Measurements from ENCODE around the gene COL4A6.
"Not testable (repeated sequence)": the region's sequence is repeated elsewhere in the genome, so short reads cannot be mapped to it uniquely, and the experiment has no call there.

The COL4A6 gene

DNA sequence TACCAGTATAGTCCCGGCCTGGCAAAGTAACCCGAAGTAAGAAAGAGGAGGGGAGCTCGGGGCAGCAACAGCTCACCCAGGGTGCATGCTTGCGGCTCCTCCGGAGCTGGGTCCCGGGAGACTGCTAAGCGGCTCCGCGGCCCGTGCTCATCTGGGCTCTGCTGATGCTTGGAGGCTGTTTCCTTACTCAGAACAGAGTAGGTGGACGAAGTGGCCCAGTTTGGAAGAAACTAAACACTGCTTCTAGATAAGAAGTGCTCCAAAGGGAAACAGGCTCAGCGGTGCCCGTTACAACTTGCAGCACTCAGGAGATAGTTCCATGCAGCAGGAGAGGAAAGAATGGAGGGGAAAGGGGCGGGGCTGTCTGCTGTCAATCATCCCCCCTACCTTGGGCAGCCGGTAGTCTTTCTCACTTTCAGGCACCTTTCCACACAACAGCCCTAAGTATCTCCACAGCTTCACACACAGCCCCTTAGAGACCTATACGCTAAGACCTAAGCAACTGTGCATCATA is at the start of gene COL4A6:
Gene COL4A6, minus strand, starts transcription at position 313 of the 514 bp plus-strand sequence. Its CDS starts 226 bp downstream, at position 87.
- H3K36me3 ChIP-seq (ENCODE audit: control insufficient read depth in 5 of 5, insufficient read depth in 5 of 5, low read length in 5 of 5): no peaks in the 10 kb centered on the region
- H3K4me3 ChIP-seq (ENCODE audit: low read depth in 1 of 5, low read length in 5 of 5): peak within 1 kb of the TSS in 3 of 5 donors; percentile 50 to 77 (median 71)
- peaks cover 0 to 17% (median 5%) of the 10 kb centered on the region in 5 donors for H3K4me1 ChIP-seq (ENCODE audit: control insufficient read depth in 5 of 5, insufficient read depth in 5 of 5, low read length in 5 of 5)
- H3K9ac ChIP-seq (ENCODE audit: low read length in 5 of 5): no peak within 1 kb of the TSS
- no peaks in the 10 kb centered on the region for H3K9me3 ChIP-seq (ENCODE audit: control insufficient read depth in 5 of 5, low read length in 5 of 5)
- no peak within 1 kb of the TSS for H3K27ac ChIP-seq (ENCODE audit: low read depth, low read length)
- peaks cover 14 to 29% (median 18%) of the 10 kb centered on the region in 5 donors for H3K27me3 ChIP-seq (ENCODE audit: control insufficient read depth in 5 of 5, insufficient read depth in 4 of 5, low read length in 5 of 5)

DNA sequence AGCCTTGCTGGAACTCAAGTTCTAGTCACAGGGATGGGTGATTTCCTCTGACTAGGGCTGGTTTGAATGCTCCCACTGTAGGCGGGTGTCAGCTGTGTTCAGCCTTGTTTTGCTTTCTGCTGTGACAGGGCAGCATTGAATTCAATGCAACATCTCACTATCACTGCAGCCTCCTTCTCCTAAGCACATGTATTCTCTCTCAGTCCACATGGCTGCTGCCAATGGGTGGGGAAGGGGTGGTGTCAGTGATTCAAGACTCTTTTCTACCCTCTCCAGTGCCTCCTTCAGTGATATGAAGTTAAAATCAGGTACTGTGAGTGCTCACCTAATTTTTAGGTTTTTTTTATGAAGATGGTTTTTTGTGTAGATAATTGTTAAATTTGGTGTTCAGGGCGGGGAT is 47.7 kb upstream of the COL4A6 start:
- Histone ChIP-seq H3K4me1 (ENCODE audit: control insufficient read depth in 5 of 5, insufficient read depth in 5 of 5, low read length in 5 of 5) (no peaks in the 10 kb centered on the region), H3K36me3 (ENCODE audit: control insufficient read depth in 5 of 5, insufficient read depth in 5 of 5, low read length in 5 of 5) (no peaks in the 10 kb centered on the region), H3K4me3 (ENCODE audit: low read depth in 1 of 5, low read length in 5 of 5) (no peak overlapping the region), H3K27ac (ENCODE audit: low read depth, low read length) (no peak overlapping the region), H3K27me3 (ENCODE audit: control insufficient read depth in 5 of 5, insufficient read depth in 4 of 5, low read length in 5 of 5) (peaks cover 0 to 4% (median under 1%) of the 10 kb centered on the region in 5 donors), H3K9ac (ENCODE audit: low read length in 5 of 5) (no peak overlapping the region), H3K9me3 (ENCODE audit: control insufficient read depth in 5 of 5, low read length in 5 of 5) (peaks cover 0 to 21% (median 17%) of the 10 kb centered on the region in 5 donors)

- no peak overlapping the region for H3K9ac ChIP-seq (ENCODE audit: low read length in 5 of 5)
- H3K27me3 ChIP-seq (ENCODE audit: control insufficient read depth in 5 of 5, insufficient read depth in 4 of 5, low read length in 5 of 5): peaks cover 0 to 4% (median 0%) of the 10 kb centered on the region in 5 donors
- H3K27ac ChIP-seq (ENCODE audit: low read depth, low read length): no peak overlapping the region
- no peaks in the 10 kb centered on the region for H3K36me3 ChIP-seq (ENCODE audit: control insufficient read depth in 5 of 5, insufficient read depth in 5 of 5, low read length in 5 of 5)
- H3K9me3 ChIP-seq (ENCODE audit: control insufficient read depth in 5 of 5, low read length in 5 of 5): peaks cover 0 to 24% (median 21%) of the 10 kb centered on the region in 5 donors
- no peaks in the 10 kb centered on the region for H3K4me1 ChIP-seq (ENCODE audit: control insufficient read depth in 5 of 5, insufficient read depth in 5 of 5, low read length in 5 of 5)
- H3K4me3 ChIP-seq (ENCODE audit: low read depth in 1 of 5, low read length in 5 of 5): no peak overlapping the region
These were observed 46.0 kb upstream of the COL4A6 start for GRCh38 chrX:108484251-108484650.

GRCh38 chrX:108481528-108481927 is 43.3 kb upstream of the COL4A6 start:
- not testable (repeated sequence) for H3K36me3 ChIP-seq (ENCODE audit: control insufficient read depth in 5 of 5, insufficient read depth in 5 of 5, low read length in 5 of 5); H3K4me1 ChIP-seq (ENCODE audit: control insufficient read depth in 5 of 5, insufficient read depth in 5 of 5, low read length in 5 of 5); H3K27ac ChIP-seq (ENCODE audit: low read depth, low read length); H3K27me3 ChIP-seq (ENCODE audit: control insufficient read depth in 5 of 5, insufficient read depth in 4 of 5, low read length in 5 of 5); H3K9ac ChIP-seq (ENCODE audit: low read length in 5 of 5)
- Histone ChIP-seq H3K4me3 (ENCODE audit: low read depth in 1 of 5, low read length in 5 of 5) (peak overlapping the region in 1 of 5 donors; percentile 22), H3K9me3 (ENCODE audit: control insufficient read depth in 5 of 5, low read length in 5 of 5) (peaks cover 0 to 30% (median 21%) of the 10 kb centered on the region in 5 donors)

DNA sequence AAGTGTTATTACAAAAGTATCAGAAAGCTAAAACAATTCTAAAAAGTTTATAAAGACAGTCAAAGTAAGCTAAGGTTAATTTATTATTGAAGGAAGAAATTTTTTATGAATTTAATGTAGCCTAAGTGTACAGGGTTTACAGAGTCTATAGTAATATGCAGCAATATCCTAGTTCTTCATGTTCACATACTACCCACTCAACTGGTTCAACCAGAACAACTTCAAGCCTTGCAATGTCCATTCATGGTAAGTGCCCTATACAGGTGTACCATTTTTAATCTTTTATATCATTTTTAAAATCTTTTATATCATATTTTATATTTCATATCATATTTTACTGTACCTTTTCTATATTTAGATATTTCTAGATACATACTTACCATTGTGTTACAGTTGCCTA is 35.8 kb upstream of the COL4A6 start:
- Histone ChIP-seq H3K36me3 (ENCODE audit: control insufficient read depth in 5 of 5, insufficient read depth in 5 of 5, low read length in 5 of 5) (no peaks in the 10 kb centered on the region), H3K9ac (ENCODE audit: low read length in 5 of 5) (no peak overlapping the region), H3K4me1 (ENCODE audit: control insufficient read depth in 5 of 5, insufficient read depth in 5 of 5, low read length in 5 of 5) (no peaks in the 10 kb centered on the region), H3K27ac (ENCODE audit: low read depth, low read length) (no peak overlapping the region), H3K9me3 (ENCODE audit: control insufficient read depth in 5 of 5, low read length in 5 of 5) (peaks cover 0 to 6% (median 2%) of the 10 kb centered on the region in 5 donors), H3K27me3 (ENCODE audit: control insufficient read depth in 5 of 5, insufficient read depth in 4 of 5, low read length in 5 of 5) (peaks cover 0 to 5% (median 0%) of the 10 kb centered on the region in 5 donors), H3K4me3 (ENCODE audit: low read depth in 1 of 5, low read length in 5 of 5) (no peak overlapping the region)

DNA sequence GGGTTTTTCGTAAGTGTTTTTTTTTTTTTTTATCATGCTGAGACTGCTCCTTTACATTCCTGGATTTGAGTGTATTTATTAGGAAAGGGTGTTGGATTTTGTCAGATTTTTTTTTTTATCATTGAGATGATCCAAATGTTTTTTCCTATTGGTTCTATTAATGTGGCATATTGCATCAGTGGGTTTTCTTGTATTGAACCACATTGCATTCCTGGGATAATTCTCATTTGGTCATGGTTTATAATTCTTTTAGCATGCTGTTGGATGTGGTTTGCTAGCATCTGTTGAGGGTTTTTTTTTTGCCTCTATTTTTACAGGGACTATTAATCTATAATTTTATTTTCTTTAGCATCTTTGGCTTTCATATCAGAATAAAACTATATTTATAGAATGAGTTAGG is 30.3 kb upstream of the COL4A6 start:
- H3K4me1 ChIP-seq (ENCODE audit: control insufficient read depth in 5 of 5, insufficient read depth in 5 of 5, low read length in 5 of 5): no peaks in the 10 kb centered on the region
- H3K27ac ChIP-seq (ENCODE audit: low read depth, low read length): no peak overlapping the region
- H3K36me3 ChIP-seq (ENCODE audit: control insufficient read depth in 5 of 5, insufficient read depth in 5 of 5, low read length in 5 of 5): no peaks in the 10 kb centered on the region

DNA sequence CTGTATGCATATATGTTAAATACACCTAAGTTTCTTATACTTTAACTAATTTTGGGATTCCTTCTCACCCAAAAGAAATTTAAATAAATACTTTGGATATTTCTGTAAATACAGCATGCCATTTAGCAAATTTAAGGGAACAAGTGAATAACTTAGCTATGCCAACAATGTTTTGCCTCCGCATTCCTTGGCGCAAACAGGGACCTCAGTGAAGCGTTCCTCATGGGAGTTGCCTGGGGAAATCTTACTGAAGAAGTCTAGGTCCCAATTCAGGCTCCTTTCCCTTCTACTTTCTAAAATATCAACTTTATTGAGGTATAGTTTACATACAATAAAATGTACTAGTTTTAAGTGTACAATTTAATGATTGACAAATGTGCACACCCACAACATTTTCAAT is 26.4 kb upstream of the COL4A6 start:
- H3K9me3 ChIP-seq (ENCODE audit: control insufficient read depth in 5 of 5, low read length in 5 of 5): no peaks in the 10 kb centered on the region
- no peaks in the 10 kb centered on the region for H3K27me3 ChIP-seq (ENCODE audit: control insufficient read depth in 5 of 5, insufficient read depth in 4 of 5, low read length in 5 of 5)
- no peak overlapping the region for H3K4me3 ChIP-seq (ENCODE audit: low read depth in 1 of 5, low read length in 5 of 5)
- H3K27ac ChIP-seq (ENCODE audit: low read depth, low read length): no peak overlapping the region
- H3K9ac ChIP-seq (ENCODE audit: low read length in 5 of 5): no peak overlapping the region
- no peaks in the 10 kb centered on the region for H3K4me1 ChIP-seq (ENCODE audit: control insufficient read depth in 5 of 5, insufficient read depth in 5 of 5, low read length in 5 of 5)
- no peaks in the 10 kb centered on the region for H3K36me3 ChIP-seq (ENCODE audit: control insufficient read depth in 5 of 5, insufficient read depth in 5 of 5, low read length in 5 of 5)

More for the DNA sequence above, 30.3 kb upstream of the COL4A6 start:
- H3K9ac ChIP-seq (ENCODE audit: low read length in 5 of 5): no peak overlapping the region
- H3K9me3 ChIP-seq (ENCODE audit: control insufficient read depth in 5 of 5, low read length in 5 of 5): peaks cover 0 to 3% (median 0%) of the 10 kb centered on the region in 5 donors
- peaks cover 0 to 2% (median 0%) of the 10 kb centered on the region in 5 donors for H3K27me3 ChIP-seq (ENCODE audit: control insufficient read depth in 5 of 5, insufficient read depth in 4 of 5, low read length in 5 of 5)
- no peak overlapping the region for H3K4me3 ChIP-seq (ENCODE audit: low read depth in 1 of 5, low read length in 5 of 5)

DNA sequence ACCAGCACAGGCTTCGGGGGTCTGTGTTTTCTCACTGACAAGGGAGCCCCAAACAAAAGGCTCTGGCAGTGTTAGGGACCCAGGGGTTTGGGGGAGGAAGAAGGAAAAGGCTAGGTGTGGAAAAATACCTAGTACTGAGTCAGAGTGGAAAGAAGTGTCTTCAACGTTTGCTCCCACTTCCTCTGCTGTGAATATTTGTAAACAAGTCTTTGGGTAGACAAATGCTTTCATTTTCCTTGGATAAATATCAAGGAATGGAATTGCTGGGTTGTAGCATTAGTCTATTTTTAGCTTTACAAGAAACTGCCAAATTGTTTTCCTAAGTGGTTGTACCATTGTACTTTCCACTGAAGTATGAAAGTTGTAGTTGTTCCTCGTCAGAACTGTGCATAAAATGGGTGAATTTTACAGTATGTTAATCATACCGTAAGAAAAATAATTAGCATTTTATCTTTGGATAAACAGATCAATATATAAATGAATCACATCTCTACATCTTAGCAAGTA is 18.8 kb upstream of the COL4A6 start:
- Histone ChIP-seq H3K9me3 (ENCODE audit: control insufficient read depth in 5 of 5, low read length in 5 of 5) (no peaks in the 10 kb centered on the region), H3K4me3 (ENCODE audit: low read depth in 1 of 5, low read length in 5 of 5) (no peak overlapping the region), H3K9ac (ENCODE audit: low read length in 5 of 5) (no peak overlapping the region), H3K27me3 (ENCODE audit: control insufficient read depth in 5 of 5, insufficient read depth in 4 of 5, low read length in 5 of 5) (no peaks in the 10 kb centered on the region), H3K36me3 (ENCODE audit: control insufficient read depth in 5 of 5, insufficient read depth in 5 of 5, low read length in 5 of 5) (no peaks in the 10 kb centered on the region), H3K4me1 (ENCODE audit: control insufficient read depth in 5 of 5, insufficient read depth in 5 of 5, low read length in 5 of 5) (no peaks in the 10 kb centered on the region), H3K27ac (ENCODE audit: low read depth, low read length) (no peak overlapping the region)

- H3K9ac ChIP-seq (ENCODE audit: low read length in 5 of 5): no peak overlapping the region
- H3K36me3 ChIP-seq (ENCODE audit: control insufficient read depth in 5 of 5, insufficient read depth in 5 of 5, low read length in 5 of 5): no peaks in the 10 kb centered on the region
- H3K27ac ChIP-seq (ENCODE audit: low read depth, low read length): no peak overlapping the region
- no peaks in the 10 kb centered on the region for H3K9me3 ChIP-seq (ENCODE audit: control insufficient read depth in 5 of 5, low read length in 5 of 5)
- H3K4me3 ChIP-seq (ENCODE audit: low read depth in 1 of 5, low read length in 5 of 5): no peak overlapping the region
- no peaks in the 10 kb centered on the region for H3K4me1 ChIP-seq (ENCODE audit: control insufficient read depth in 5 of 5, insufficient read depth in 5 of 5, low read length in 5 of 5)
- peaks cover 0 to 5% (median 0%) of the 10 kb centered on the region in 5 donors for H3K27me3 ChIP-seq (ENCODE audit: control insufficient read depth in 5 of 5, insufficient read depth in 4 of 5, low read length in 5 of 5)
These were observed 15.6 kb upstream of the COL4A6 start for GRCh38 chrX:108453841-108454240.

GRCh38 chrX:108447303-108447702 is 9.1 kb upstream of the COL4A6 start:
- Histone ChIP-seq H3K4me3 (ENCODE audit: low read depth in 1 of 5, low read length in 5 of 5) (no peak overlapping the region), H3K27ac (ENCODE audit: low read depth, low read length) (no peak overlapping the region), H3K4me1 (ENCODE audit: control insufficient read depth in 5 of 5, insufficient read depth in 5 of 5, low read length in 5 of 5) (no peaks in the 10 kb centered on the region), H3K9me3 (ENCODE audit: control insufficient read depth in 5 of 5, low read length in 5 of 5) (peaks cover 0 to 2% (median 0%) of the 10 kb centered on the region in 5 donors), H3K36me3 (ENCODE audit: control insufficient read depth in 5 of 5, insufficient read depth in 5 of 5, low read length in 5 of 5) (no peaks in the 10 kb centered on the region), H3K9ac (ENCODE audit: low read length in 5 of 5) (no peak overlapping the region), H3K27me3 (ENCODE audit: control insufficient read depth in 5 of 5, insufficient read depth in 4 of 5, low read length in 5 of 5) (peaks cover 0 to 5% (median 0%) of the 10 kb centered on the region in 5 donors)
